Measurements from ENCODE around the gene KLHL7.
"Not testable (repeated sequence)": the region's sequence is repeated elsewhere in the genome, so short reads cannot be mapped to it uniquely, and the experiment has no call there.

KLHL7 gene

DNA sequence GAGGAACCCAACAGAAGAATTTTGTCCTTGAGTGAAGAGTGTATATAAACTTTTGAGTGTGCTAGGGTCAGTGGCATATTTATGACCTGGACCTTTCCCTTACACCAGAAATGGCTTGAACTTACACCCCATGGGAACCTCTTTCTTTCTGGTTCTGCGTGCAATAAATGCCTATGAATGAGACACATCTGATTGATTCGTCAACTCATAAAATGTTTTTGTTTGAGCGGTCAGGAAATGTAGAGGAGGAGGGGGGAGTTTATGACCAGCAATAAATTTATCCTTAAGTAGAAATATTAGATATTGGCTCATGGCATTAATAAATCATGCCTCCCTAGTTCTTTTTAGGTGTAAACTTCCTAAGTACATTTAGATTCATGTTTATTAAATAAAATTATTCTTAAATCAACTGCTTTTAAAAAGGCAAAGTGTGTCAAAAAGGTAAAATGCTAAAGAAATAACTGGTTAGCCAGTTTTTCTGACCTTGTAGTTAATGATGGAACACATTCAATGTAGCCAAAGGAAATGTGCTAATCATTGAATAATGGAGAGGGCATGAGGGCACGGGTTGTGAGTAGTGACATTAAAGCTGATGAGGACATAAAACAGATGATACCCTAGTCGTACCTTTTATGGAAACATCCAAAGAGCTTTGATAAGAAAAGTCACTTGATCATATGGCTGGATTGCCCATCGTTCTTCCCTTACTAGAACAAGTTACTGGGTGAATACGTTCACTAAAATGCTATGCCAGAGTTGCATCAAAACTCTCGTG, 62.7 kb downstream of the KLHL7 start:
- no peak for DNase-seq (ENCODE audit: insufficient read length, low spot score)
- no peak for FAIRE-seq

DNA sequence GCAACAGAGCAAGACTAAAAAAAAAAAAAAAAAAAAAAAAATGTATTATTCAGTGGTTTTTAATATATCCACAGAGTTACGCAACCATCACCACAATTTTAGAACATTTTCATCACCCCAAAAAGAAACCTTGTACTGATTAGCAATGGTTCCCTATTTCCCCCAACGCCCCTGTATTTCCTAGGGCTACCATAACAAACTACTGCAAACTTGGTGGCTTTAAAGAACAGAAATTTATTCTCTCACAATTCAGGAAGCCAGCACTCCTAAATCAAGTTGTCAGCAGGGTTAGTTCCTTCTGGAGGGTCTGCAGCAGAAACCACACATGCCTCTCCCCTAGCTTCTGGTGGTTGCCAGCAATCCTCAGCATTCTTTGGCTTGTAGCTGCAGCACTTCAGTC, 70.4 kb downstream of the KLHL7 start:
- FAIRE-seq: no peak
- no peak for DNase-seq (ENCODE audit: insufficient read length, low spot score)

DNA sequence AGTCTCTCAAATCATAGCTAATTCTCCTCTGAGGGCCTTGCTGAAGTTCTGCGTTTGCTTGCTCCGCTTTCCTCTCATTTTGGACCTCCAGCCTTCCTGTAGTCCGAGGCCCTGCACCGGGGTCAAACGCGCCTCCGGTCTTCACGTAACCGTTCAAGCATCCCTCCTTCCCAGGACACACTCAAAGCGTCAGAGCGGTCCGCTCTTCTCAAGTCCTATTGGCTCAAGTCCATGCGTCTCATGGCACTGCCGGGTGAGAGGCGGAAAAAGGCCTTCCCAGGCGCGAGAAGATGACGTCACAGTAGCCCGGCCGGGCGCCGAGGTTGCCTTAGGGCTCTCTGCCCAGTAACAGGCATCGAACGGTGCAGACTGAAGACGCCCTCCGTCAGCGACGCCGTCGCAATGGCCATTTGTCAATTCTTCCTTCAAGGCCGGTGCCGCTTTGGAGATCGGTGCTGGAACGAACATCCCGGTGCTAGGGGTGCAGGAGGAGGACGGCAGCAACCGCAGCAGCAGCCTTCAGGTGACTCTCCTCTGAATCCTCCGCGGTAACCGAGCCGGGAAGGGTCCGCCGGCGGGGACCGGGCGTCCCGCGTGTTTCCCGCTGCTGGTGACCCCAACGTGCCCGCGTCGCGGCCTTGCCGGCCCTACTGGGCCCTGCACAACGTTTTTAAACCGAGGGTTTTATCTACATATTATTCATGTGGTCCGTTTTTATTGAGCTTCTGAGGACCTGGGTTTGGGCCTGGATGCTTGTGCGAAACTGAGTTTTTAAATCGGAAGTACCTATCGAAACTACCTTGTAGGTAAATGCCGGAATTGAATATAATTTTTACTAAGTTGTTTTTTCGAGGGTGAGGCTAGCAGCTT, 76.3 kb downstream of the KLHL7 start, which contains the start of gene NUP42:
TSS of gene NUP42 (plus strand) at position 365 of the 870 bp plus-strand sequence. CDS start at position 403, 38 bp downstream.
- DNase-seq (ENCODE audit: insufficient read length, low spot score) (peak; percentile 81), FAIRE-seq (peak; percentile 99)

DNA sequence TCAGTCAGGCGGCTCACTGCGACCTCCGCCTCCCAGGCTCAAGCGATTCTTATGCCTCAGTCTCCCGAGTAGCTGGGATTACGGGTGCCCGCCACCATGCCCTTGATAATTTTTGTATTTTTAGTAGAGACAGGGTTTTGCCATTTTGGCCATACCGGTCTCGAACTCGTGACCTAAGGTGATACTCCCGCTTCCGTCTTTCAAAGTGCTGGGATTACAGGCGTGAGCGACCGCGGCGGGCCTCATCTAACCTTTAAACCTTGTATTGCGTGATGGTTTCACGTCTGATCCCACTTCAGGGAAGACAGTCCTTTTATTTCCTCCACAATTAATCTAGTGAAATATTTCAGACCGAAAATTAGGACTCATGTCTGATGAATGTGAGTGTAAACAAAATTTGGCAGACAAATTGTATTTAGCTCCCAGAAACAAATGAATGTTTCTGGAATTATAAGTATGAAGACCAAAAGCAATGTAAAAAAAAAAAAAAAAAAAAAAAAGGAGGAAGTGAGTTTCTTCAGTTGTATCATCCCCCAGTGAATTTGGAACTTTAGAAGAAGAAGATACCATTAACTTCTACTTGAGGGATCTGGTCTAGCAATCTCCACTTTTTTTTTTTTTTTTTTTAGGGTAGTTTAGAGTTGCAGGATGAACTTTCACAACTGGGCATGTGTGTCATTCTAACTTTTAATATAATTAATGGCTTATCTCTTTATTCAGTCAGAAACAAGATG, 77.9 kb downstream of the KLHL7 start:
- no peak for DNase-seq (ENCODE audit: insufficient read length, low spot score)

DNA sequence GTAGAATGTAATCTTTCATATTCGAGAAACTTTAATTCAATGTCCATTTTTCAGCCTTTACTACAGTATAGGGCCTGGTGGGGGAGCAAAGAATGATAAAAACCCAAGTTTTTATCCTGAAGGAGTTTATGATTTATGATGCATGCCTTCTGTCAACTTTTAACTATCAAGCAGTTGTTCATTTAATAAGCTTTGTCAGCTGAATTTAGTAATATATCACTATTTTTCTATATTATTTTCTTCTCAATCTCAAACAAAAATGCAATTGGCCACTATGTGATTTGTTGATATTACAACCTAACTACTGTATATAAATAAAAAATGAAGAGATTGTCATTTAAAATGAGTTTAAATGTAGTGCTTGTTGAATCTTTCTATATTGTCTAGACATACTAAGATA, 78.7 kb downstream of the KLHL7 start:
- DNase-seq (ENCODE audit: insufficient read length, low spot score): no peak
- FAIRE-seq: no peak

More for the DNA sequence above, 77.9 kb downstream of the KLHL7 start:
- FAIRE-seq: no peak

DNA sequence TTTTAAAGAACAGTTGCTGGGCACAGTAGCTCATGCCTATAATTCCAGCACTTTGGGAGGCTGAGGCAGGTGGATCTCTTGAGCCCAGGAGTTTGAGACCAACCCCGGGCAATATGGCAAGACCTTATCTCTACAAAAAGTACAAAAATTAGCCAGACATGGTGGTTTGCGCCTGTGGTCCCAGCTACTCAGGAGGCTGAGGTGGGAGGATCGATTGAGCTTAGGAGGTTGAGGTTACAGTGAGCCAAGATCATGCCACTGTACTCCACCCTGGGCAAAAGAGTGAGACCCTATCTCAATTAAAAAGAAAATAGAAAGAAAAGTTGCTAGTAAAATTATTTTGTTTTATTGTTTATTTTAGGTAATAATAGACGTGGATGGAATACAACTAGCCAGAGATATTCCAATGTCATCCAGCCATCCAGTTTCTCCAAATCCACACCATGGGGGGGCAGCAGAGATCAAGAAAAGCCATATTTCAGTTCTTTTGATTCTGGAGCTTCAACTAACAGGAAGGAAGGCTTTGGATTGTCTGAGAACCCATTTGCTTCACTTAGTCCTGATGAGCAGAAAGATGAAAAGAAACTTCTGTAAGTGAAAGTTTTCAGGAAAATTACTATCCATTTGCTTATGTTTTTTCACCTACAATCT, 79.2 kb downstream of the KLHL7 start:
- DNase-seq (ENCODE audit: insufficient read length, low spot score): no peak
- no peak for FAIRE-seq

DNA sequence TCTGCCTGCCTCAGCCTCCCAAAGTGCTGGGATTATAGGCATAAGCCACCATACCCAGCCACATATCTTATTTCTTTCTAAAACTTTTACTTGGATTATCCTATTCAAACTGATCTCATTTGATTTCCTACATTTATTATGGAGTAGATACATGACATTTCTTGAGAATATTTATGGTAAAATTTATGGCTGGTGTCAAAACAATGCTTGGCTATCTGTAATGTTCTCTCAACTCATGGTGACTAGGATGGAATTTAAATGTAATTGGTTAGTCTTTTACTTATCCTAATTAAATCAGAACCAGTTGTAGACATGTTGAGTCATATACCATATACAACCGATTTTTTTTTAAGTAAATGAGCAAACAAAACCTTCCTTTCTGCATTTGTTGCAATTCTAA, 80.4 kb downstream of the KLHL7 start:
- no peak for DNase-seq (ENCODE audit: insufficient read length, low spot score)
- no peak for FAIRE-seq

DNA sequence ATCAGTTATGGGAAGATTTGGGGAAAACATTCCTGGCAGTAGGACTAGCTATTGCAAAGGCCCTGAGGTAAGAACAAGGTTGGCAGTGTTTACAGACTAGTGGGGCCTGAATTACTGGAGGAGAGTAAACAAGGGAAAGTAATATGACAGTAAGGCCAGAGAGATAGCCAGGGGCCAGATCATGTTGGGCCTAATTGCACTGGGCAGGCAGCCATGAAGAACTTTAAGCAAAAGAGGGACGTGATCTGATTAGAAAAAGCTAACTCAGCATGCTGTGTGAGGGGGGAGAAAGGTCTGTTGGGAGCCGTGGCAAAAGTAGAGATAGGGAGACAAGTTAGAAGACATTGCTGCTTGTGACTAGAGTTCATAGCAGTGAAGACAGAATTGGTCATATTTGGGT, 85.4 kb downstream of the KLHL7 start:
- FAIRE-seq (no peak), DNase-seq (ENCODE audit: insufficient read length, low spot score) (no peak)

DNA sequence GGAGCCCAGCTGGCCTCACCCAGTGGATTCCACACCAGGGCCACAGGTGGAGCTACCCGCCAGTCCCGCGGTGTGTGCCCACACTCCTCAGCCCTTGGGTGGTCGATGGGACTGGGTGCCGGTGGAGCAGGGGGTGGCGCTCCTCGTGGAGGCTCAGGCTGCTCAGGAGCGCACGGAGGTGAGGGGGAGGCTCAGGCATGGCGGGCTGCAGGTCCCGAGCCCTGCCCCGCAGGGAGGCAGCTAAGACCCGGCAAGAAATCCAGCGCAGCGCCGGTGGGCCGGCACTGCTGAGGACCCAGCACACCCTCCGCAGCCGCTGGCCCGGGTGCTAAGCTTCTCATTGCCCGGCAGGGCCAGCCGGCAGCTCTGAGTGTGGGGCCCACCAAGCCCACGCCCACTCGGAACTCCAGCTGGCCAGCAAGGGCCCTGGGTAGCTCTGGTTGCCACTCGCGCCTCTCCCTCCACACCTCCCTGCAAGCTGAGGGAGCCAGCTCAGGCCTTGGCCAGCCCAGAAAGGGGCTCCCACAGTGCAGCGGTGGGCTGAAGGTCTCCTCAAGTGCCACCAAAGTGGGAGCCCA, 88.2 kb downstream of the KLHL7 start:
- not testable (repeated sequence) for FAIRE-seq; DNase-seq (ENCODE audit: insufficient read length, low spot score)

DNA sequence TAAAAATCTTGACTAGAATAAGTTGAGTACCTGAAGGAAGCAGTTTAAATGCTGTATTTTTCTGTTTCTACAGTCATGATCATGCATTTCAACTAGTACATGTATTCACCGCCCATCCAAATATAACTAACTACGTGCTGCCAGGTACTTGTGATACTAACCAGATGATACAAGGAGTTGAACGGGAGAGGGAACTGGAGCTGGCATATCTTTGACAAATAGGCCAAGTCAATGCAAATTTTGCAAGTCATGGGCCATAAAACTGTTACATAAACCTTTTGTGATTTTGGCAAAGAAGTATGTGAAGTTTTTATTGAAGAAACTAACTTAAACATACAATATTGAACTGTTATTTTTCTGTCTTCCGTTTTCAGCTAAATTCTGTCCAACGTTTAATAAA, 90.7 kb downstream of the KLHL7 start:
- FAIRE-seq (no peak), DNase-seq (ENCODE audit: insufficient read length, low spot score) (no peak)

DNA sequence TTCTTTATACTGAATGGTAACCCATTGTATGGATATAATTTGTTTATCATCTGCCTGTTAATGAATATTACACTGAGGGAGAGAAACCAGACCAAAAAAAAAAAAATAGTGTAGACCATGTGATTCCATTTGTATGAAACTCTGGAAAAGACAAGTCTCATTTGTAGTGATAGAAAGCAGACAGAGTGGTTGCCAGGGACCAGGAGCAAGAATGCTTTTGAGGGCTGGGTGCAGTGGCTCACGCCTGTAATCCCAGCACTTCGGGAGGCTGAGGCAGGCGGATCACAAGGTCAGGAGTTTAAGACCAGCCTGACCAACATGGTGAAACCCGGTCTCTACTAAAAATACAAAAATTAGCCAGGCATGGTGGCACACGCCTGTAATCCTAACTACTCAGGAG, 92.2 kb downstream of the KLHL7 start:
- not testable (repeated sequence) for DNase-seq (ENCODE audit: insufficient read length, low spot score)

DNA sequence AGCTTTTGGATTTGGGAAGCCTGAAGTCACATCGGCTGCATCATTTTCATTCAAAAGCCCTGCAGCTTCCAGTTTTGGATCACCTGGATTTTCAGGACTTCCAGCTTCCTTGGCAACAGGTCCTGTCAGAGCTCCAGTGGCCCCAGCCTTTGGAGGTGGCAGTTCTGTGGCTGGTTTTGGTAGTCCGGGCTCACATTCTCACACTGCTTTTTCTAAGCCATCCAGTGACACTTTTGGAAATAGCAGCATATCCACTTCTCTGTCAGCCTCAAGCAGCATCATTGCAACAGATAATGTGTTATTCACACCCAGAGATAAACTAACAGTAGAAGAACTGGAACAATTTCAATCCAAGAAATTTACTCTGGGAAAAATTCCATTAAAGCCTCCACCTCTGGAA, 94.7 kb downstream of the KLHL7 start:
- no peak for DNase-seq (ENCODE audit: insufficient read length, low spot score)
- no peak for FAIRE-seq

More for the DNA sequence above, 92.2 kb downstream of the KLHL7 start:
- not testable (repeated sequence) for FAIRE-seq

DNA sequence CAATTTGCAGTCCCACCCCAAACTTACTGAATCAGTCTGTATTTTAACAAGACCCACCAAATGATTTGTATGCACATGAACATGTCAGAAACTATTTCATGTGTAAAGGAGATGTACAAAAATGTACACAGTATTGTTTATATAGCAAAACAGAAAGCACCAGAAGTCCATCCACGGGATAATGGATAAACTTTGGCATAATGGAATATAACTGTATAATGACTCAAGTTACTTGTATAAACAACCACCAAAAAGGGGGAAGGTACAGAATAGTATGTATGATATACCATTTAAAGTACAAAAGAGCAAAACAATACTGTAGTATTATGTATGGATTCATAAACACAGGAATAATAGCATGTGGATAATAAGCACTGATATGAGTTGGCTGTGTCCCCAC, 98.7 kb downstream of the KLHL7 start:
- FAIRE-seq: no peak
- DNase-seq (ENCODE audit: insufficient read length, low spot score): no peak

DNA sequence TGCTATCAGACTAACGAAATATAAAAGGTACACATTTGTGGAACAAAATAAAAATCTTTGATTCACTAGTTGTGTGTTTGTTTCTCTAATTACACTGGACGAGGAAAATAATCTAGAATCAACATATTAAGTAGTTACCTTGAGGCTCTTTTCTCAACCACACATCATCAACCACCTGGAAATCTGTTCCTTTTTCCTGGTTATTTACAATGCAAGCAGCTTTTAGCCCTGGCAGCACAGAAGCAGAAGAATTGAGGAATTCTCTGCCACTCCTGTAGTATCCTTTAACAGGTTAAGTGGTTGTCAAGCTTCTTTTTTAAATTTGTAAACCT, 100.0 kb downstream of the KLHL7 start:
- DNase-seq (ENCODE audit: insufficient read length, low spot score): no peak
- peak; percentile 26 for FAIRE-seq

DNA sequence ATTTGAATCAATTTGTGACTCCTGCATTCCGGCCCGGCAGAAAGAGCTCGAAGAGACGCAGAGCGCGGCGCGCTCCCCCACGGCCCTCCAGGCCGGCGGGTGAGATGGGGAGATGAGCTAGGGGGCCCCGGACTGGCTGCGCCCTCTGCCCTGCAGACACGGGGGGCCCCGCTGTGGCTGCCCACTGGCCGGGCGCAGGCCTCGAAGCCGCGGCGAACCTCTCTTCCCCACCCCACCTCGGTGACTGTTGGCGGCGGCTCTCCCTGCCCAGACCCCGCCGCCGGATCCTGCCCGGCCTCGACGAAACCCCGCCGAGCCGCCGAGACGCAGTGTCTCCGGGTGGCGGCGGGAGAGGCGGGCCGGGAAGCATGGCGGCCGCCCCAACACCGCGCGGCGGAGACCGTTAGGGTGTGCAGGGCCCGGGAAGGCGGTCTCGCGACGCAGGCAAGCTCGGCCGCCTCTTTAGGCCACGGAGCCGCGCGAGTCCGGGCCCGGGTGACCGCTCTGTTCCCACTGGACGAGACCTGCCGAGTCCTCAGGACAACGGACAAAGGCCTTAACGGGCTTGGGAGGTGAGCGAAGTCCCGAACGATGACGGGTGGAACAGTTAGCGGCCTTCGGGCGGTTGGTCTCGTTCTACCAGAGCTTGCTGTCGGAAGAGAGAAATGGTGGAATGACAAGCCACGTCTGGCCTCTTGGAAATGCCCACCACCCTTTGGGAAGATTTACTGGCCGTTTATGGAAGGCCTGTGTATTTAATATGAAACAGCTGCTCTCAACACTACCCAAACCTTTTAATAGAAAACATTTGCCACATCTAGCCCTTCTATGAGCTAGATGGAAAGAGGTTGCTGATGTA, 100.6 kb downstream of the KLHL7 start:
- FAIRE-seq (no peak), DNase-seq (ENCODE audit: insufficient read length, low spot score) (peak; percentile 23)

DNA sequence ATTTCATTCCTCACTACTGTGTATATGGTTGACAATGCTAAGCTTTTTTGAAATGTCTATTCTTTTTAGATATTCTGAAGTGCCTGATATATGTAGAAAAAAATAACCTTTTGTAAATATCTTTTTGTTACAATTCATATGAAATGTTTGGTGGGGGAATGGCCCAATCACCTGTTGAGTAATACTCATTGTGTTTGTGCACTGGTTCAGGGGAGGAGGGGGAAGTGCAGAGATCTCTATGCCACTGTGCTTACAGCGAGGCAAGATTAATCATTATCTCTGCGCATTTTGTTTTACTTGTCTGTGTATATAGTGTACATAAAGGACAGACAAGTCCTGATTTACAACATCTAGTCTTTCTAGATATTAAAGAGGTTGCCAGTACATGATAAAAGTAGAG, 101.4 kb downstream of the KLHL7 start:
- FAIRE-seq (no peak), DNase-seq (ENCODE audit: insufficient read length, low spot score) (no peak)

DNA sequence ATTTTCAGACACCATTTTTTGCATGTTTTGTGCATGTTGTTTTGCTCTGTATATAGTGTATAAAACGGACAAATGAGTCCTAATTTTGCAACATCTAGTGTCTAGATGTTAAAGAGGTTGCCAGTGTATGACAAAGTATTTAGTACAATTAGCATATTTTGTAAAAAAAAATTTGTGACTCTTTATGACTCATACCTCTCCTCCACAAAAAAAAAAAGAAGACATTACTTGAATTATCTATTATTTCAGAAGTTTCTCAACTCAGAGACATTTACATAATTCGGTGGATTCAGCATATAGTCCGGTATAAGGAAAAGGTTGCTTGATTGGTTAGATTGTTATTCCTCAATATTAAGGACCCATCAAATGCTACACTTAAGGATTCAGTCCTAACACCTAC, 102.3 kb downstream of the KLHL7 start:
- FAIRE-seq: no peak
- DNase-seq (ENCODE audit: insufficient read length, low spot score): no peak

DNA sequence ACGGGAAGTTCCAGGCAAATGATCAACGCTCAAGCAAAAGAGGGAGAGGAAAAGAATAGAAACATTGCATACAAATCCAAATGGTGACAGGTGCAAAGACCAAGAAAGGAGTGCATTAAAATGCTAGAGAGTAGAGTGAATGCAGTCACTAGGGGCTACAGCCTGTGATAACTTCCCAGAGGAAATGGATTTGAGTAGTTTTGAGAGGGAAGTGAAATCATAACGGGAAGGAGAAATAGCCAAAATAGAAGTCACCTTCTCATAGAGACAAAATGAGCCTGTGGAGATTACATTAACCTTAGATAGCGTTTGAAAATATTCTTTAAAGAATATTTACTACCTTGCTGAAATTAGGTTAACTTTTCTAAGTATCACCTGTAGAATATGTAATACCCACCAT, 102.7 kb downstream of the KLHL7 start:
- no peak for DNase-seq (ENCODE audit: insufficient read length, low spot score)
- FAIRE-seq: no peak

DNA sequence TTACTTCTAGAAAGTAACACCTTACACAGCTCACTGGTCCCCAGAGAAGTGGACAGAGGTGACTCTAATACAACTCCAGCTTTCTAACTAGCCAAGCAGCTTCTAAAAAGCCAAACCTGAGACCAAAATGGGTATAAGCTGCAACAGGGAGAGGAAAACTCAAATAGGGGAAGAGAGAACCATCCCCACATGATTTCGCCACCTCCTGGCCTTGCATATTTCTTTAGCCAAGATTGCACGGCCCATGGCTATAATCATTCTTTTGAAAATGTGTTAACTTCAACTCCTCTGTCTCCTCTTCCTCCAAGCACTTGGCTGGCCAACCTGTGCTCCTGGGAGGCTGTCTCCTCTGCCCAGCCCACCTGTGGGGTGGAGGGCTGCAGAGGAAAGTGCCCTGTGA, 104.9 kb downstream of the KLHL7 start:
- no peak for DNase-seq (ENCODE audit: insufficient read length, low spot score)
- no peak for FAIRE-seq

Data from GM19239 (cell line).